Peyer's patch (tissue), 4 donors: ENCODE measurements around the gene IMP3. TPM values are rescaled to one million over a fixed set of nuclear protein-coding genes. Genes with fewer than 3 reads are reported as not detected.
"Not testable (repeated sequence)": the region's sequence is repeated elsewhere in the genome, so short reads cannot be mapped to it uniquely, and the experiment has no call there.

ENCODE experiments used
- DNase-seq, 3 donors: peaks; one replicate each; pipeline ENCODE4 v3.0.0-alpha.2; 2017 to 2019
- H3K27ac ChIP-seq, 4 donors: fragments of 200-600 bp; sonication (generic); one replicate each; pipeline ENCODE4 v1.5.1; 2016 to 2019
- H3K27me3 ChIP-seq, 2 donors: fragments of 200-600 bp; sonication (generic); one replicate each; pipeline ENCODE4 v1.5.1; 2019
- H3K36me3 ChIP-seq, 3 donors: fragments of 200-600 bp; sonication (generic); one replicate each; pipeline ENCODE4 v1.5.1; 2016 to 2019
- H3K4me1 ChIP-seq, 4 donors: fragments of 200-600 bp; sonication (generic); one replicate each; pipeline ENCODE4 v1.5.1; 2016 to 2019
- H3K4me3 ChIP-seq, 4 donors: fragments of 200-600 bp; sonication (generic); 1 replicate in 3 of 4; 2 replicates in 1 of 4; pipeline ENCODE4 v1.5.1; 2016 to 2019; ENCODE audit warnings: mild to moderate bottlenecking in 1 of 4
- H3K9me3 ChIP-seq, 4 donors: fragments of 200-600 bp; sonication (generic); one replicate each; pipeline ENCODE4 v1.5.1; 2016 to 2019; ENCODE audit warnings: mild to moderate bottlenecking in 1 of 4
- CTCF ChIP-seq, 6 experiments: fragments of 450-650 bp in 4 of 6; fragments of 200-600 bp in 2 of 6; sonication (generic) in 1 of 6; IDR thresholded peaks; one replicate each; pipeline ENCODE4 v1.5.1; 2017 to 2019; ENCODE audit warnings: antibody characterized with exemption in 6 of 6, mild to moderate bottlenecking in 3 of 6, moderate library complexity in 1 of 6
- POLR2A ChIP-seq, 2 donors: fragments of 450-650 bp; IDR thresholded peaks; one replicate each; pipeline ENCODE4 v1.5.1; 2017; ENCODE audit warnings: antibody characterized with exemption in 2 of 2, mild to moderate bottlenecking in 2 of 2, moderate library complexity in 2 of 2
- total RNA-seq, 4 donors: library from RNA; depleted of rRNA; stranded (reverse); fragments of >200 nt; gene quantifications; one replicate each; pipeline ENCODE4 v1.1.0, GENCODE V29; 2016

The IMP3 gene
- total RNA-seq, 4 donors from 2014 or later = 96.8 to 133 (median 124) TPM

- no peak for TF ChIP-seq POLR2A (IDR thresholded peaks at IDR 0.05)
- TF ChIP-seq CTCF (IDR thresholded peaks at IDR 0.05) = no peak
- Histone ChIP-seq H3K27me3 (no peaks in the 10 kb centered on the region), H3K4me3 (peak overlapping the region in 2 of 4 donors; percentile 81), H3K9me3 (no peaks in the 10 kb centered on the region), H3K27ac (peak overlapping the region in 3 of 4 donors; percentile 94 to 97 (median 96)), H3K36me3 (no peaks in the 10 kb centered on the region), H3K4me1 (peaks cover 0 to 37% (median 15%) of the 10 kb centered on the region in 4 donors)
- DNase-seq = no peak
These were observed 1.1 kb upstream of the IMP3 start for GRCh38 chr15:75641179-75641503.

DNA sequence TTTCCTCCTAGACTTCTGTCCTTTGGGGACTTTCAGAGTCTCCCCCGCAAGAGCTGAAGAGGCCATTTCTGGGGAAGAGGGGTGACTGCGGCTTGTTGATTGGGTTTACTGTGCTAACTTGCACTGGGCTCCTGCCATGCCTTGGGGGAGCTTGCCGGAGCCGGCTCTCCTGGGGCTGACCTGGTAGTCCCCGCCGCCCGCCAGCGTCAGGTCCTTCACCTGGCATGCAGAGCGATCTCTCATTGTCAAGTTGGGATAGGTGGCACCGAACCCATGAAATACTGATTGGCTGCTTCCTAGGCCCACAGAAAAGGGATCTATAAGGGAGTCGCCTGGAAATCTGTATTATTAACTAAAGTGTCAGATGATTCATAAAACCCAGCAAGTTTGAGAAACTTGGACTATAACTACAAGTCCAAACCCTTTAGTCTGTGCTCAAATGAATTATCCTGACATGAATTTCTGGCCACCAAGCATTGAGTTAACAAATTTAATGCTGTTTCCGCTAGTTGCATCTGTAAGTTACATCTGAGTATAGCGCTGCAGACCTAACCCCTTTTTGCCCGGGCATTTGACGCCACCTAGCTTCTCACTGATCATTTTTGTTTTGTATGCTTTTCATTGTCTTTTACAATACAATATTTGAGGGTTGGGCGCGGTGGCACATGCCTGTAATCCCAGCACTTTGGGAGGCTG lies 607 bp upstream of the IMP3 start:
- peaks cover 0 to 35% (median 15%) of the 10 kb centered on the region in 4 donors for H3K4me1 ChIP-seq
- DNase-seq = peak in 2 of 3 donors; percentile 44 to 69
- no peaks in the 10 kb centered on the region for H3K9me3 ChIP-seq

DNA sequence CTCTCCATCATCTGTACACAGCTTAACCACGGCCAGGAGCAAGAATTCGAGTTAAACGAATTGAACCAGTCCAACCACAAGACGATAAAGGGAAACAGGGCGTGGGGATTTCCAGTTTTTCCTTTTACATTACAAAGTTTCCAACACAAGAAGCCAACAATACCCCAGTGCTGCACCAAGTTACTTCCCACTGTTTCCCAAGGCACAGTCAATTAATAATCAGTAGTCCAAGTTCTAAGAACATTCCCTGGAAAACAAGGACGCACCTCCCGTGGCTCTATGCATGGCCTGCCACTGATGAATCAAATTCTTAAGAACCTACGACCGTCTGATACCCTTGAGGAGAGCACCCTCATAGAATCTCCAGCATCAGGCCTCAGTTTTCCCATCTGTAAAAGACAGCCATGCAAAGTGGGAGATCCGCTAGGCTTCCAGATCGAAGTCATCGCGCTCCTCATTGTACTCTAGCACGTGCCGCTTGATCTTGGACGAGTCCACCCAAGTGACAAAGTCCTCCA lies 774 bp downstream of the IMP3 start:
- H3K9me3 ChIP-seq = no peaks in the 10 kb centered on the region

More for the DNA sequence above, 607 bp upstream of the IMP3 start:
- peak overlapping the region; percentile 81 to 91 (median 81) for H3K4me3 ChIP-seq
- no peaks in the 10 kb centered on the region for H3K27me3 ChIP-seq
- H3K36me3 ChIP-seq = no peaks in the 10 kb centered on the region
- TF ChIP-seq POLR2A (IDR thresholded peaks at IDR 0.05) (no peak), CTCF (IDR thresholded peaks at IDR 0.05) (peak; percentile 11 to 45 (median 27))
- peak overlapping the region; percentile 94 to 97 (median 96) for H3K27ac ChIP-seq

GRCh38 chr15:75637245-75638009 lies 2.6 kb downstream of the IMP3 start:
- DNase-seq = no peak
- Histone ChIP-seq H3K4me3 (peak overlapping the region in 1 of 4 donors; percentile 81), H3K4me1 (peaks cover 0 to 35% (median 15%) of the 10 kb centered on the region in 4 donors), H3K36me3 (no peaks in the 10 kb centered on the region), H3K27ac (peak overlapping the region in 2 of 4 donors; percentile 94 to 97), H3K9me3 (no peaks in the 10 kb centered on the region), H3K27me3 (no peaks in the 10 kb centered on the region)
- TF ChIP-seq POLR2A (IDR thresholded peaks at IDR 0.05) (no peak), CTCF (IDR thresholded peaks at IDR 0.05) (no peak)

More for the DNA sequence above, 774 bp downstream of the IMP3 start:
- Histone ChIP-seq H3K27me3 (no peaks in the 10 kb centered on the region), H3K4me1 (peaks cover 0 to 35% (median 15%) of the 10 kb centered on the region in 4 donors), H3K4me3 (peak overlapping the region; percentile 81 to 91 (median 81)), H3K27ac (peak overlapping the region; percentile 94 to 97 (median 96)), H3K36me3 (no peaks in the 10 kb centered on the region)
- TF ChIP-seq CTCF (IDR thresholded peaks at IDR 0.05) = peak in 1 of 6 experiments; percentile 1
- TF ChIP-seq POLR2A (IDR thresholded peaks at IDR 0.05) = no peak
- no peak for DNase-seq

GRCh38 chr15:75636026-75636425 lies 4.0 kb downstream of the IMP3 start:
- TF ChIP-seq CTCF (IDR thresholded peaks at IDR 0.05) (no peak), POLR2A (IDR thresholded peaks at IDR 0.05) (no peak)

DNA sequence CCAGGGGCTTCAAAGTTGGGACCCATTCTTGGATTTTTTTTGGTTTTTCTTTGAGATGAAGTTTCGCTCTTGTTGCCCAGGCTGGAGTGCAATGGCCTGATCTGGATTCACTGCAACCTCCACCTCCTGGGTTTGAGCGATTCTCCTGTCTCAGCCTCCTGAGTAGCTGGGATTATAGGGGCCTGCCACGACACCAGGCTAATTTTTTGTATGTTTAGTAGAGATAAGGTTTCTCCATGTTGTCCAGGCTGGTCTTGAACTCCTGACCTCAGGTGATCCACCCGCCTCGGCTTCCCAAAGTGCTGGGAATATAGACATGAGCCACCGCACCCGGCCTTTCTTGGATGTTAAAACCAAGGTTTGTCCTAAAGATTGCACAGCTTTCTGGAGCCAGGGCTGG lies 6.1 kb downstream of the IMP3 start:
- not testable (repeated sequence) for H3K9me3 ChIP-seq, H3K27me3 ChIP-seq, H3K4me3 ChIP-seq, H3K27ac ChIP-seq, DNase-seq, H3K36me3 ChIP-seq
- peaks cover 0 to 28% (median 12%) of the 10 kb centered on the region in 4 donors for H3K4me1 ChIP-seq

More at GRCh38 chr15:75636026-75636425, 4.0 kb downstream of the IMP3 start:
- DNase-seq = no peak
- Histone ChIP-seq H3K36me3 (no peaks in the 10 kb centered on the region), H3K27ac (no peak overlapping the region), H3K27me3 (no peaks in the 10 kb centered on the region), H3K4me1 (peaks cover 0 to 32% (median 15%) of the 10 kb centered on the region in 4 donors), H3K9me3 (no peaks in the 10 kb centered on the region), H3K4me3 (no peak overlapping the region)
